CD4-positive, alpha-beta T cell (primary cell): ENCODE data around the gene C13orf46. TPM values are rescaled to one million over a fixed set of nuclear protein-coding genes. Genes with fewer than 3 reads are reported as not detected.
A peak's percentile ranks its signal among the peaks of the same experiment; 100 is the strongest.

ENCODE experiments used
- ATAC-seq: fragments of 200-7000 bp; cut with Tn5 transposase; one replicate; pipeline ENCODE4 v1.10.0; 2022; ENCODE audit warnings: mild to moderate bottlenecking; ENCODE audit not compliant: poor library complexity
- CTCF ChIA-PET: fragments of 350-600 bp; sonication (Branson Sonifier 250); formaldehyde crosslinking; loops from one replicate; lab custom pipeline; 2021; ENCODE audit warnings: antibody characterized with exemption, inconsistent platforms; lab: Charles Lee
- POLR2A ChIA-PET: fragments of 350-600 bp; sonication (Branson Sonifier 250); formaldehyde crosslinking; loops from one replicate; lab custom pipeline; 2021; ENCODE audit warnings: antibody characterized with exemption, inconsistent platforms; lab: Charles Lee
- DNase-seq, 14 experiments: peaks; one replicate each; pipeline ENCODE4 v3.0.0-alpha.2; 2013 to 2020; ENCODE audit warnings: mixed read lengths in 2 of 14
- H3K27ac ChIP-seq, 2 donors: one replicate each; pipeline versions ENCODE4 v1.5.1 to v1.7.0; 2013; ENCODE audit warnings: low read length in 2 of 2, low read depth in 1 of 2, mild to moderate bottlenecking in 1 of 2
- H3K27me3 ChIP-seq, 2 experiments: 1 replicate in 1 of 2; 2 replicates in 1 of 2; pipeline versions ENCODE4 v1.6.1 to v1.7.0; 2013; ENCODE audit warnings: low read length in 2 of 2, control low read depth in 1 of 2, mild to moderate bottlenecking in 1 of 2, moderate library complexity in 1 of 2; ENCODE audit not compliant: insufficient read depth in 2 of 2, control insufficient read depth in 1 of 2
- H3K36me3 ChIP-seq: one replicate; pipeline ENCODE4 v1.6.1; 2013; ENCODE audit warnings: low read length, control low read depth; ENCODE audit not compliant: insufficient read depth
- H3K4me1 ChIP-seq: one replicate; pipeline ENCODE4 v1.6.1; 2013; ENCODE audit warnings: low read length, control low read depth; ENCODE audit not compliant: insufficient read depth
- H3K4me3 ChIP-seq: one replicate; pipeline ENCODE4 v1.5.1; 2013; ENCODE audit warnings: mild to moderate bottlenecking, low read length, moderate library complexity
- H3K9me3 ChIP-seq, 2 experiments: 1 replicate in 1 of 2; 2 replicates in 1 of 2; pipeline versions ENCODE4 v1.6.1 to v1.7.0; 2013; ENCODE audit warnings: low read length in 2 of 2, mild to moderate bottlenecking in 2 of 2, control low read depth in 1 of 2, moderate library complexity in 1 of 2; ENCODE audit not compliant: control insufficient read depth in 1 of 2, insufficient read depth in 1 of 2
- H3K27ac Mint-ChIP-seq: one replicate; pipeline ENCODE4 v1.8.0; 2020; ENCODE audit warnings: mixed read lengths
- H3K27me3 Mint-ChIP-seq: one replicate; pipeline ENCODE4 v1.8.0; 2021; ENCODE audit warnings: mixed read lengths
- H3K36me3 Mint-ChIP-seq: one replicate; pipeline ENCODE4 v1.8.0; 2021; ENCODE audit warnings: low read depth, mixed read lengths
- H3K4me1 Mint-ChIP-seq: one replicate; pipeline ENCODE4 v1.8.0; 2021; ENCODE audit warnings: low read depth, mixed read lengths
- H3K4me3 Mint-ChIP-seq: one replicate; pipeline ENCODE4 v1.8.0; 2020; ENCODE audit warnings: mild to moderate bottlenecking, mixed read lengths
- H3K9me3 Mint-ChIP-seq: one replicate; pipeline ENCODE4 v1.8.0; 2020; ENCODE audit warnings: mixed read lengths
- CTCF ChIP-seq: fragments of 200-600 bp; IDR thresholded peaks from one replicate; pipeline ENCODE4 v1.8.0; 2022; ENCODE audit warnings: antibody characterized with exemption, mild to moderate bottlenecking
- intact Hi-C, 2 experiments: fragments of 100-400 bp; cut with DNase I in 1 of 2; cut with micrococcal nuclease in 1 of 2; formaldehyde crosslinking; loops; one replicate each; pipeline versions ENCODE4 v1.15.1 to v1.9.0; 2023 to 2025; cut with DNase I, micrococcal nuclease
- total RNA-seq, 174 experiments: library from RNA in 2 of 174; stranded (reverse) in 2 of 174; gene quantifications; one replicate each; pipeline ENCODE4 v1.2.3 and lab custom pipeline; 2021 to 2026

The C13orf46 gene
- total RNA-seq, 2 experiments from 2014 or later: 19.3 to 19.7 TPM

DNA sequence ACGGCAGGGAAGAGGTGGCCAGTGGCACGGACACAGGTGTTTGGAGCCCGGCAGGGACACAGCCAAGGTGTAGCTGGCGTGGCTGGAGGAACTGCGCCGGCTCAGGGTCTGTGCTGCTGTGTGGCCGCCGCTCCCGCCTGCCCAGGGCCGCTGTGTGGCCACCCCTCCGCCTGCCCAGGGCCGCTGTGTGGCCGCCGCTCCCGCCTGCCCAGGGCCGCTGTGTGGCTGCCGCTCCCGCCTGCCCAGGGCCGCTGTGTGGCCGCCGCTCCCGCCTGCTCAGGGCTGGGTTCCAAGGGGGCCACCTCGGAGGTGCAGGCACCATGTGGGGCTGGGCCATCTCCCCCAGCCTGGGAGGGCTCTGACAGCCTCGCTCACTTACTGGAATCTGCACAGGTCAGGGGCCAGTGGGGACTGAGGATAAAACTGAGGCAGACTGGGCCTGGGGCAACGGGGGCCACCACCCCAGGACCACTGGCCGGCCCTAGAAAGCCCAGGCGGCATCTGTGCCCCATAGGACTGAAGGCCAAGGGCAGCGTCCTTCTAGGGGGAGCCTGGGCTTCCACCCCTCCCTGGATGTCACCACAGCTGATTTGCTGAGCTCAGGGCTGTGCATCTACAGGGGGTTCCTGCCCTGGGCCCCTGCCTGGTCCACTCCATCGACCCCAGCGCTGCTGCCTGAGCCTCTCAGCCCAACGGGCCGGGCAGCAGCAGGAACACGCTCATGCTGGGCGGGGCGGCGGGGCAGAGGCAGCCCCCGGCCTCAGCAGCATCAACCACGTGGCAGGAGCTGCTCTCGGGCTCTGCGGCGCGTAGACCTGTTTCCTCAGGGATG, 21.5 kb downstream of the C13orf46 start:
- Histone ChIP-seq H3K9me3 (peaks cover 0 to 30% of the 10 kb centered on the region in 2 experiments), H3K36me3 (peaks cover 31% of the 10 kb centered on the region), H3K27me3 (no peaks in the 10 kb centered on the region), H3K4me3 (no peak overlapping the region), H3K4me1 (peaks cover 13% of the 10 kb centered on the region), H3K27ac (no peak overlapping the region)
- intact Hi-C loops: no loop called here
- Mint-ChIP-seq H3K36me3 (peaks cover 44% of the 10 kb centered on the region), H3K9me3 (no peaks in the 10 kb centered on the region), H3K4me3 (no peak overlapping the region), H3K4me1 (no peaks in the 10 kb centered on the region), H3K27ac (peak overlapping the region; percentile 27), H3K27me3 (no peaks in the 10 kb centered on the region)
- TF ChIP-seq CTCF: no peak
- CTCF ChIA-PET: no interaction called here
- DNase-seq: no peak
- POLR2A ChIA-PET: no interaction called here
- no peak for ATAC-seq

DNA sequence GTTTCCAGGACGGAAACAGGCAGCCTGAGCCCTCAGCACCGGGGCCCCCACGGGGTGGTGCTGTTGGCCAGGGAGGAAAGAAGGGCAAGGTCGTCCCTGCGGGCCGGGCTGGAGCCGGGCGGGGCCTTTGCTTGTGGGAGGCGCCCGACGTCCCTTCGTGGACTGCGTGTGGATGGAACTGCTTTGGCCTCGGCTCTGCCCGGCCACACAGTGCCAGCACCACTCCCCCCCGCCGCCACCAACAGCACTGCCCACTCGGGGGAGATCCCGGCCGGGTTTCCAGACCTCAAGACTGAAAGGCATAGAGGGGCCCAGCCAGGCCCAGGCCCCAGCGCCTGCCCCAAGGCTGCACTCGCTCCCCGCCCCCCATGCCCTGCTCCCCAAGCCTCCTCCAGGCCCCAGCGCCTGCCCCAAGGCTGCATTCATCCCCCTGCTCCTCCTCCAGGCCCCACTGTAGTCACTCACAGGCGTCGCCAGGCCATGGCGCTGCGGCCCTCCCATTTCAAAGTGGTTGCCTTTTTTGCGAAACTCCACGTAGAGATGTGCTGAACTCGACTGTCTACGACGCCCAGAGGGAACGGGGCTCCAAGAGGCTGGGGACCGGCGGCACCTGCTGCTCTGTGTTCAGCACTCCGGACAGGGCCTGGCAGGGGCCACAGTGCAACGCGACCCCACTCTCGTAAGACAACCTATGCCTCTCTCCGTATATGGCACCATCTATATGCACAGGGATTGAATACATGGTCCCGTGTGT, 22.5 kb downstream of the C13orf46 start:
- DNase-seq (peak in 13 of 14 experiments; percentile 15 to 73 (median 41)), ATAC-seq (peak; percentile 73)
- H3K36me3 ChIP-seq: peaks cover 31% of the 10 kb centered on the region
- H3K9me3 ChIP-seq: peaks cover 0 to 25% of the 10 kb centered on the region in 2 experiments
- no peak overlapping the region for H3K27ac ChIP-seq
- TF ChIP-seq CTCF: no peak
- no peaks in the 10 kb centered on the region for H3K27me3 Mint-ChIP-seq
- H3K9me3 Mint-ChIP-seq: no peaks in the 10 kb centered on the region
- intact Hi-C loops: loop anchor here in 1 of 2 experiments (2.0 kb wide), 1 partner anchor 275 kb away; no protein-coding TSS in a partner anchor
- H3K4me3 Mint-ChIP-seq: no peak overlapping the region
- H3K4me3 ChIP-seq: no peak overlapping the region
- ChIA-PET CTCF (no interaction called here), POLR2A (no interaction called here)
- H3K27me3 ChIP-seq: no peaks in the 10 kb centered on the region
- H3K27ac Mint-ChIP-seq: peak overlapping the region; percentile 27
- H3K4me1 Mint-ChIP-seq: no peaks in the 10 kb centered on the region
- H3K4me1 ChIP-seq: peaks cover 13% of the 10 kb centered on the region
- H3K36me3 Mint-ChIP-seq: peaks cover 36% of the 10 kb centered on the region

GRCh38 chr13:113950451-113951245, 23.2 kb downstream of the C13orf46 start:
- ChIA-PET CTCF (no interaction called here), POLR2A (no interaction called here)
- peaks cover 0 to 17% of the 10 kb centered on the region in 2 experiments for H3K9me3 ChIP-seq
- H3K27ac ChIP-seq: no peak overlapping the region
- DNase-seq: no peak
- H3K27me3 ChIP-seq: no peaks in the 10 kb centered on the region
- no peak overlapping the region for H3K4me3 Mint-ChIP-seq
- H3K9me3 Mint-ChIP-seq: no peaks in the 10 kb centered on the region
- peaks cover 13% of the 10 kb centered on the region for H3K4me1 ChIP-seq
- peak; percentile 25 for ATAC-seq
- no peak for TF ChIP-seq CTCF
- no peak overlapping the region for H3K27ac Mint-ChIP-seq
- H3K4me3 ChIP-seq: no peak overlapping the region
- no peaks in the 10 kb centered on the region for H3K27me3 Mint-ChIP-seq
- H3K36me3 ChIP-seq: peaks cover 26% of the 10 kb centered on the region
- H3K4me1 Mint-ChIP-seq: no peaks in the 10 kb centered on the region
- intact Hi-C loops: loop anchor here in 1 of 2 experiments (2.0 kb wide), 1 partner anchor 276 kb away; no protein-coding TSS in a partner anchor
- peaks cover 29% of the 10 kb centered on the region for H3K36me3 Mint-ChIP-seq
